Sigmoid colon (tissue), 7 donors: ENCODE data around the gene FOXN3. TPM values are rescaled to one million over a fixed set of nuclear protein-coding genes. Genes with fewer than 3 reads are reported as not detected.

Experiments used
- DNase-seq: peaks from one replicate; pipeline ENCODE4 v3.0.0-alpha.2; 2019
- H3K27ac ChIP-seq, 4 donors: fragments of 200-600 bp; sonication (generic); one replicate each; pipeline ENCODE4 v1.5.1; 2016 to 2019; ENCODE audit warnings: mild to moderate bottlenecking in 1 of 4
- H3K27me3 ChIP-seq, 3 donors: fragments of 200-600 bp; sonication (generic); one replicate each; pipeline ENCODE4 v1.5.1; 2019; ENCODE audit warnings: mild to moderate bottlenecking in 1 of 3
- H3K36me3 ChIP-seq, 4 donors: fragments of 200-600 bp; sonication (generic); one replicate each; pipeline ENCODE4 v1.5.1; 2016 to 2019
- H3K4me1 ChIP-seq, 4 donors: fragments of 200-600 bp; sonication (generic); one replicate each; pipeline ENCODE4 v1.5.1; 2017 to 2019
- H3K4me3 ChIP-seq, 4 donors: fragments of 200-600 bp; sonication (generic); one replicate each; pipeline ENCODE4 v1.5.1; 2017 to 2019; ENCODE audit warnings: mild to moderate bottlenecking in 2 of 4, moderate library complexity in 1 of 4
- H3K9me3 ChIP-seq, 4 donors: fragments of 200-600 bp in 3 of 4; sonication (generic) in 3 of 4; one replicate each; pipeline versions ENCODE4 v1.5.1 to v1.6.1; 2013 to 2019
- EP300 ChIP-seq, 4 donors: sonication (generic); formaldehyde crosslinking; IDR thresholded peaks; one replicate each; pipeline ENCODE4 v1.6.1; 2017; ENCODE audit warnings: antibody characterized with exemption in 4 of 4
- POLR2A ChIP-seq, 2 donors: fragments of 450-650 bp; IDR thresholded peaks; one replicate each; pipeline ENCODE4 v1.6.1; 2016; ENCODE audit warnings: antibody characterized with exemption in 2 of 2, mild to moderate bottlenecking in 2 of 2, moderate library complexity in 2 of 2
- POLR2AphosphoS5 ChIP-seq, 4 donors: sonication (generic); formaldehyde crosslinking; IDR thresholded peaks; one replicate each; pipeline ENCODE4 v1.6.1; 2017; ENCODE audit warnings: antibody characterized with exemption in 4 of 4
- WGBS, 2 donors: extraction: QIAGEN DNeasy Blood & Tissue Kit; methylation state at CpG; one replicate each; pipeline ENCODE4 v1.1.7; 2013; 5-methylcytosine and 5-hydroxymethylcytosine counted together
- intact Hi-C: fragments of 100-400 bp; cut with DNase I; formaldehyde crosslinking; loops from one replicate; pipeline ENCODE4 v1.15.1; 2023
- polyA plus RNA-seq, 3 donors: library from polyadenylated mRNA; stranded (reverse); fragments of 200-250 nt; gene quantifications; one replicate each; pipeline ENCODE4 v1.2.3, GENCODE V29; 2013
- total RNA-seq, 4 donors: library from RNA; depleted of rRNA; stranded (reverse); fragments of >200 nt; gene quantifications; one replicate each; pipeline ENCODE4 v1.1.0, GENCODE V29; 2016
- TF ChIP-seq, protein P1 (sequence below), 4 experiments: fragments of 450-650 bp in 3 of 4; fragments of 200-600 bp in 1 of 4; IDR thresholded peaks; one replicate each; pipeline ENCODE4 v1.5.1; 2016 to 2019; ENCODE audit warnings: antibody characterized with exemption in 4 of 4, mild to moderate bottlenecking in 3 of 4, moderate library complexity in 2 of 4
- donor health status: healthy with polysubstance abuse.
- donor health status: Bipolar disorder and iron deficiency.
- donor health status: healthy.

FOXN3 gene
- total and polyA plus RNA-seq, 7 donors = 24.6 to 146 (median 104) TPM

DNA sequence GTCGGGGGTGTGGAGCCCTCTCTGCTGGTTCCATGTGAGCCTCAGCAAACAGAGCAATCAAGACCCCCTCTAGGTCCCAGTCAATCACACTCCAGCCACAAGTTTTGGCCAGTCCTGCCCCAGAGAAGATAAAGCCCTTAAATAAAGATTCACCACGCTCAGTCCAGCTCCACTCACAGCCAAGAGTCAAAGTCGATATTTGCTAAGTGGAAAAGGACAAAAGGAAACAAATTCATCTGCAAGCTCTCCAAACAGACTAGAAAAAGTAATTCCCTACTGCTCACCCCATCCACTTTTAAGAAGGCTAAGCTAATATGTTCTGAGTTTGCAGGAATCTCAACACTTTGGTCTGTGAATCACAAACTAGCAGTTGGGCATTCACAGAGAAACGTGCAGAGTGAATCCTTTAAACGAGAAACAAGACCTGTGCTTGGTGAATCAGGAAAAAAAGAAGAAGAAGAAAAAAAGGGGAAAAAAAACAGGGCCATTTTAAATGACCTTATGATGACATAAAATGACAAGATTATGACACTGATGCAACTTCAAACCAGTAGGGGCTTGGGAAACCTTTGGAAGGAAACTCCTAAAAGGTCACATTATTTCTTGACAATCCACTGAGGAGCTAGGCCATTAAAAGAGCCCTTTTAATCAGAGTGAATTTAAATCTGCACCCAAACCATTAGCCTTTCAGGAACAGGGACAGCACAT is 41.8 kb upstream of the FOXN3 start:
- DNase-seq = peak; percentile 18
- Histone ChIP-seq H3K4me1 (no peaks in the 10 kb centered on the region), H3K36me3 (no peaks in the 10 kb centered on the region), H3K27me3 (no peaks in the 10 kb centered on the region), H3K4me3 (no peak overlapping the region), H3K9me3 (no peaks in the 10 kb centered on the region), H3K27ac (no peak overlapping the region)
- TF ChIP-seq EP300 (IDR thresholded peaks at IDR 0.05) (no peak), POLR2AphosphoS5 (IDR thresholded peaks at IDR 0.05) (no peak)
- 78 to 84% methylated on average over 5 of the region's 5 CpGs for WGBS, 2 donors
- intact Hi-C loops = no loop called here

DNA sequence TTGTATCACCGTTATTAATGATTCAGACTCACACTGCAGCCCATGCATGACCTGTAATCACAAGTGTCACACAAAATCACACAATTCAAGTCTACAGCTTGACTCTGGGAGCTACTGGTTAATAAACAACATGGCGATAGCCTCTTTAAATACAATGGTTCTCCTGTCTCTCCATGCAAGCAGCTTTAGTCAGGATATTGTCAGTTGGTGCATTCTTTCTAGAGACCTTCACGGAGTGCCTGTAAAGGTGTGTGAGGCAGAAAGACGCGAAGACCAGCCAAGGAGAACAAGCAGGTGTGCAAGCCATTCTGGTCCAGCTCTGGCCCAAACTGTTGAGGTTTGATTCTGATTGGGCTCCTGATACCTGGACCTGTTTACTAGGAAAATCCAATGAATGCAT is 40.0 kb upstream of the FOXN3 start:
- Histone ChIP-seq H3K27me3 (no peaks in the 10 kb centered on the region), H3K27ac (no peak overlapping the region), H3K4me1 (no peaks in the 10 kb centered on the region), H3K4me3 (no peak overlapping the region), H3K36me3 (no peaks in the 10 kb centered on the region), H3K9me3 (no peaks in the 10 kb centered on the region)
- peak; percentile 17 for DNase-seq
- 95% methylated on average over 5 of the region's 5 CpGs for WGBS, 2 donors
- TF ChIP-seq, protein P1, sequence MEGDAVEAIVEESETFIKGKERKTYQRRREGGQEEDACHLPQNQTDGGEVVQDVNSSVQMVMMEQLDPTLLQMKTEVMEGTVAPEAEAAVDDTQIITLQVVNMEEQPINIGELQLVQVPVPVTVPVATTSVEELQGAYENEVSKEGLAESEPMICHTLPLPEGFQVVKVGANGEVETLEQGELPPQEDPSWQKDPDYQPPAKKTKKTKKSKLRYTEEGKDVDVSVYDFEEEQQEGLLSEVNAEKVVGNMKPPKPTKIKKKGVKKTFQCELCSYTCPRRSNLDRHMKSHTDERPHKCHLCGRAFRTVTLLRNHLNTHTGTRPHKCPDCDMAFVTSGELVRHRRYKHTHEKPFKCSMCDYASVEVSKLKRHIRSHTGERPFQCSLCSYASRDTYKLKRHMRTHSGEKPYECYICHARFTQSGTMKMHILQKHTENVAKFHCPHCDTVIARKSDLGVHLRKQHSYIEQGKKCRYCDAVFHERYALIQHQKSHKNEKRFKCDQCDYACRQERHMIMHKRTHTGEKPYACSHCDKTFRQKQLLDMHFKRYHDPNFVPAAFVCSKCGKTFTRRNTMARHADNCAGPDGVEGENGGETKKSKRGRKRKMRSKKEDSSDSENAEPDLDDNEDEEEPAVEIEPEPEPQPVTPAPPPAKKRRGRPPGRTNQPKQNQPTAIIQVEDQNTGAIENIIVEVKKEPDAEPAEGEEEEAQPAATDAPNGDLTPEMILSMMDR (IDR thresholded peaks at IDR 0.05) = no peak
- TF ChIP-seq POLR2AphosphoS5 (IDR thresholded peaks at IDR 0.05) (no peak), POLR2A (IDR thresholded peaks at IDR 0.05) (no peak), EP300 (IDR thresholded peaks at IDR 0.05) (no peak)
- intact Hi-C loops = no loop called here

DNA sequence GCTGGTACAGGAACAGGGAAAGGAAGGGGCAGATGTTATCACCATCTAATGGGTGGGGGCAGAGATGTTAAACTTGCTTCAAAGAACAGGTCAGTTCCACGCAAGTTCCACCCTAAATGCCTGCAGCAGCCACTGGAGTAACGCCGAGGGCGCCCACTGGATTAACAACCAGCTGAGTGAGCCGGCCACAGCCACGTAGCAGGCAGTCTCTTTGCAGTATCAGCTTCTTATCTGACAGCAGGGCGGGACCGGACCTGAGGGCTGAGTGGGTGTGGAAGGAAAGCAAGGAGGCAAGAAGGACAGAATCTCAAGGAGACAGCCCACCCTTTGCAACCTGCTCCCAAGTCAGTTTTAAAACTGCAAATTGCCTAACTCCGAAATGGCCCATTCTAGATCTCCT is 38.4 kb upstream of the FOXN3 start:
- 23 to 61% methylated on average over 9 of the region's 9 CpGs for WGBS, 2 donors
- Histone ChIP-seq H3K9me3 (no peaks in the 10 kb centered on the region), H3K36me3 (no peaks in the 10 kb centered on the region), H3K4me1 (no peaks in the 10 kb centered on the region), H3K27me3 (no peaks in the 10 kb centered on the region), H3K4me3 (no peak overlapping the region), H3K27ac (no peak overlapping the region)
- peak; percentile 54 for DNase-seq
- intact Hi-C loops = no loop called here
- TF ChIP-seq POLR2A (IDR thresholded peaks at IDR 0.05) (no peak), EP300 (IDR thresholded peaks at IDR 0.05) (no peak), POLR2AphosphoS5 (IDR thresholded peaks at IDR 0.05) (no peak)
- TF ChIP-seq, protein P1 (IDR thresholded peaks at IDR 0.05) = no peak

DNA sequence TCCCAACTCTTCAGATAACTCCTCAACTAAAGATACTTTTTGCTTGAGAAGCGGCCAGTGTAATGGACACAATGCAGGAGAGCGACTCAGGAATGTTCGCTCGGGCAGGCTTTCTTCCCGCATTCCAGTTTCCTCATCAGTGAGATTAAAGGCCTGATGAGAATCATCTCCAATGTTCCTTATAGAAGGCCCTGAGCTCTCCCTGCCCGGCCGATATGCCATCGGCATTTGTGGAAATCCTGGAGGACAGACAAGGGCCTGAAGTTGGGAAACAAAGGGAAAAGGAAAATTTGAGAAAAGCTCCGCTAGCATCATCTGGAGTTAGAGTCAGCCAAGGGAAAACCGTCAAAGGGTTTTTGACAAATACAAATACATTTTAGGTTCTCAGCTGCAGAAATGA is 38.0 kb upstream of the FOXN3 start:
- peak; percentile 26 for DNase-seq
- intact Hi-C loops = no loop called here
- 91 to 92% methylated on average over 10 of the region's 10 CpGs for WGBS, 2 donors
- Histone ChIP-seq H3K27ac (no peak overlapping the region), H3K4me1 (no peaks in the 10 kb centered on the region), H3K4me3 (no peak overlapping the region), H3K36me3 (no peaks in the 10 kb centered on the region), H3K9me3 (no peaks in the 10 kb centered on the region), H3K27me3 (no peaks in the 10 kb centered on the region)
- TF ChIP-seq POLR2AphosphoS5 (IDR thresholded peaks at IDR 0.05) (no peak), POLR2A (IDR thresholded peaks at IDR 0.05) (no peak), EP300 (IDR thresholded peaks at IDR 0.05) (no peak)
- TF ChIP-seq, protein P1 (IDR thresholded peaks at IDR 0.05) = no peak

DNA sequence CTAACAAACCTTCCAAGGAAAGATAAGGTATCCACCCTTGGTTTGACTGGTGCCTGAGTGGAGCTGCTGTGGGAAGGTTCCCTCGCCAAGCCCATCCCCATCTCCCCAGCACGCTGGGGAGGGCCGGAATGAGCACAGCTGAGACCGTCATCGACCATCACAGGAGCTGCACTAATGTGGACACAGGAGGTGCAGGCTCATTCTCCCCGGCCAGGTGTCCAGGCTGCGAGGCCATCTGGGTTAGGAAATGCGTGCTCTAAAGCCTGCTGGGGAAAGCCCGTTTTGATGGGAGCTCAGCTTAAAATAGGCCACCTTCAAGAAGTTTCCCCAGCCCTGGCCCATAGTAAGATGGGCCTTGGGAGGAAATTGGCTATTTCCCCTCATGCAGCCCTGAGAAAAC is 35.2 kb upstream of the FOXN3 start:
- TF ChIP-seq, protein P1 (IDR thresholded peaks at IDR 0.05) = no peak
- no peak for TF ChIP-seq POLR2AphosphoS5 (IDR thresholded peaks at IDR 0.05)
- TF ChIP-seq EP300 (IDR thresholded peaks at IDR 0.05) = no peak
- TF ChIP-seq POLR2A (IDR thresholded peaks at IDR 0.05) = no peak
- H3K36me3 ChIP-seq = no peaks in the 10 kb centered on the region
- no peak overlapping the region for H3K27ac ChIP-seq
- no peak overlapping the region for H3K4me3 ChIP-seq
- intact Hi-C loops = no loop called here
- WGBS, 2 donors = 96% methylated on average over 9 of the region's 9 CpGs
- peak; percentile 36 for DNase-seq
- H3K9me3 ChIP-seq = no peaks in the 10 kb centered on the region
- H3K4me1 ChIP-seq = no peaks in the 10 kb centered on the region
- no peaks in the 10 kb centered on the region for H3K27me3 ChIP-seq
